ENCODE measurements around the gene PTPRT. TPM values are rescaled to one million over a fixed set of nuclear protein-coding genes. Genes with fewer than 3 reads are reported as not detected.

Gene PTPRT
- polyA plus RNA-seq, 3 donors = not detected

DNA sequence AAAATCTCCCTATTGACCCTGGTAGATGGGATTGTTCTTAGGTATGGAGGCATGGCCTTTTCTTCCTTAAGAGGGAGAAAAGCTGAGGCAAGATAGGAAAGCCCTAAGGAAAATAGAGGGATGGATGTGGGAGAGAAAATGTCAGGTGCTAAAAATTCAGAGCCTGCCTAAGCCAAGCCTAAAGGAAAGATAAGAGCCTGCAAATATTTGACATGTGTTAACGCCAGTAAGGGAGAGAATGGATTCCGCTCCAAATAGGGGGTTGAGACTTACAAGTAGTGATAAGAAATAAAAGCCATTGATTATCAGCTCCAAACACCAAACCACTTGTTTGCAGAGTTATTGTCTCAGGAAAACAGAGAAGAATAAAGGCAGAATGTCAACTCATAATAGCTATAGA, 533.6 kb downstream of the PTPRT start:
- Mint-ChIP-seq H3K27me3 (ENCODE audit: low read depth in 3 of 3) (no peaks in the 10 kb centered on the region), H3K4me3 (peak overlapping the region in 1 of 2 donors; percentile 1), H3K4me1 (no peaks in the 10 kb centered on the region), H3K27ac (no peak overlapping the region), H3K36me3 (no peaks in the 10 kb centered on the region), H3K9me3 (peaks cover 0 to 8% (median 3%) of the 10 kb centered on the region in 7 donors)
- no peak for TF ChIP-seq CTCF (IDR thresholded peaks at IDR 0.05)
- H3K27me3 ChIP-seq (ENCODE audit: control insufficient read depth in 2 of 2, insufficient read depth in 2 of 2, low read length in 2 of 2) = no peaks in the 10 kb centered on the region
- no peak overlapping the region for H3K27ac ChIP-seq (ENCODE audit: low read depth in 1 of 2, low read length in 2 of 2)
- H2AFZ ChIP-seq (ENCODE audit: insufficient read depth, low read depth, low read length, poor library complexity, severe bottlenecking) = no peak overlapping the region
- intact Hi-C loops (cut with micrococcal nuclease) = no loop called here
- DNase-seq = no peak
- H3K4me3 ChIP-seq (replicated peaks in 1 of 3; ENCODE audit: low read depth in 2 of 3, low read length in 3 of 3) = no peak overlapping the region
- no peaks in the 10 kb centered on the region for H3K4me1 ChIP-seq (ENCODE audit: control insufficient read depth in 1 of 2, insufficient read depth in 2 of 2, low read length in 2 of 2)
- no peak overlapping the region for H3K4me2 ChIP-seq (replicated peaks; ENCODE audit: extremely low read depth, low read length, poor library complexity, severe bottlenecking)
- no CpG with 5 or more reads among the region's 2 CpGs for WGBS (ENCODE audit: insufficient coverage)
- H3K36me3 ChIP-seq (replicated peaks in 1 of 2; ENCODE audit: control insufficient read depth in 1 of 2, insufficient read depth in 2 of 2, low read length in 2 of 2) = no peaks in the 10 kb centered on the region
- peaks cover 0 to 4% of the 10 kb centered on the region in 2 donors for H3K9me3 ChIP-seq (replicated peaks in 1 of 2; ENCODE audit: control insufficient read depth in 1 of 2, insufficient read depth in 1 of 2, low read length in 2 of 2)
- H3K9ac ChIP-seq (ENCODE audit: insufficient read depth, low read length, poor library complexity, severe bottlenecking) = no peak overlapping the region
- H3K79me2 ChIP-seq (ENCODE audit: insufficient read depth, low read length) = no peaks in the 10 kb centered on the region
- H4K20me1 ChIP-seq (ENCODE audit: insufficient read depth, low read length) = no peaks in the 10 kb centered on the region

DNA sequence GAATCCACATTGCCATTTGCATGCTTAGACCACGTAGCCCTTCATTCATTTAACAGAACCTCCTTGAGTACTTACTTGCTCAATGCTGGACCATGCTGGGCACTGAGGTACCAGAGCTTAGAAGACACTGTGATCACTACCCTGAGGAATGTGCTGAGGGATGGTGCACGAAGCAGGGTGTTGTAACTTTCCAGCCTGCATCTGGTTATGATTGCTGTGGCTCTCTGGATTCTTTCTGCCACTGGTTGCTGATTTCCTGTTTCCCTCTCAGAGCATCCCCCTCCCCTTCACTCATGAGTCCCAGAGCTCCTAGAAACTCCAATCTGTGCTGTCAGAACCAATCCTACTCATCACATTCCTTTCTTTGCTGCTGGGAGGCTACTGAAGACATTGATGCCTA, 537.4 kb downstream of the PTPRT start:
- H3K9me3 ChIP-seq (replicated peaks in 1 of 2; ENCODE audit: control insufficient read depth in 1 of 2, insufficient read depth in 1 of 2, low read length in 2 of 2) = peaks cover 0 to 10% of the 10 kb centered on the region in 2 donors
- Mint-ChIP-seq H3K4me1 (no peaks in the 10 kb centered on the region), H3K27me3 (ENCODE audit: low read depth in 3 of 3) (no peaks in the 10 kb centered on the region), H3K9me3 (peaks cover 2 to 18% (median 6%) of the 10 kb centered on the region in 7 donors), H3K4me3 (no peak overlapping the region), H3K27ac (no peak overlapping the region), H3K36me3 (no peaks in the 10 kb centered on the region)
- H3K4me2 ChIP-seq (replicated peaks; ENCODE audit: extremely low read depth, low read length, poor library complexity, severe bottlenecking) = no peak overlapping the region
- no peaks in the 10 kb centered on the region for H3K4me1 ChIP-seq (ENCODE audit: control insufficient read depth in 1 of 2, insufficient read depth in 2 of 2, low read length in 2 of 2)
- H3K27ac ChIP-seq (ENCODE audit: low read depth in 1 of 2, low read length in 2 of 2) = no peak overlapping the region
- H2AFZ ChIP-seq (ENCODE audit: insufficient read depth, low read depth, low read length, poor library complexity, severe bottlenecking) = no peak overlapping the region
- TF ChIP-seq CTCF (IDR thresholded peaks at IDR 0.05) = no peak
- H3K9ac ChIP-seq (ENCODE audit: insufficient read depth, low read length, poor library complexity, severe bottlenecking) = no peak overlapping the region
- intact Hi-C loops (cut with micrococcal nuclease) = no loop called here
- no peak overlapping the region for H3K4me3 ChIP-seq (replicated peaks in 1 of 3; ENCODE audit: low read depth in 2 of 3, low read length in 3 of 3)
- no peak for DNase-seq
- H3K36me3 ChIP-seq (replicated peaks in 1 of 2; ENCODE audit: control insufficient read depth in 1 of 2, insufficient read depth in 2 of 2, low read length in 2 of 2) = no peaks in the 10 kb centered on the region
- no peaks in the 10 kb centered on the region for H3K79me2 ChIP-seq (ENCODE audit: insufficient read depth, low read length)
- H3K27me3 ChIP-seq (ENCODE audit: control insufficient read depth in 2 of 2, insufficient read depth in 2 of 2, low read length in 2 of 2) = no peaks in the 10 kb centered on the region
- no peaks in the 10 kb centered on the region for H4K20me1 ChIP-seq (ENCODE audit: insufficient read depth, low read length)
- 20% methylated on average over 1 of the region's 2 CpGs for WGBS (ENCODE audit: insufficient coverage)

Measured in CD14-positive monocyte (primary cell).